Transverse colon (tissue), 4 donors: Measurements from ENCODE around the gene COL4A5. TPM values are rescaled to one million over a fixed set of nuclear protein-coding genes. Genes with fewer than 3 reads are reported as not detected.

Source experiments
- DNase-seq: peaks from one replicate; pipeline ENCODE4 v3.0.0-alpha.2; 2019
- H3K27ac ChIP-seq, 4 donors: fragments of 200-600 bp; sonication (generic); 2 replicates each; pipeline ENCODE4 v1.5.1; 2016 to 2018; ENCODE audit warnings: inconsistent platforms in 4 of 4
- H3K27me3 ChIP-seq: fragments of 200-600 bp; sonication (generic); 2 replicates; pipeline ENCODE4 v1.5.1; 2017; ENCODE audit warnings: inconsistent platforms
- H3K36me3 ChIP-seq, 4 donors: fragments of 200-600 bp; sonication (generic); 2 replicates each; pipeline ENCODE4 v1.5.1; 2017 to 2019; ENCODE audit warnings: inconsistent platforms in 4 of 4
- H3K4me1 ChIP-seq, 4 donors: fragments of 200-600 bp; sonication (generic); 2 replicates each; pipeline ENCODE4 v1.5.1; 2017 to 2020; ENCODE audit warnings: inconsistent platforms in 4 of 4
- H3K4me3 ChIP-seq, 4 donors: fragments of 200-600 bp; sonication (generic); 1 replicate in 1 of 4; 2 replicates in 3 of 4; pipeline versions ENCODE4 v1.5.1 to v1.6.1; 2017 to 2019; ENCODE audit warnings: inconsistent platforms in 4 of 4
- H3K9me3 ChIP-seq, 2 donors: fragments of 200-600 bp; sonication (generic); 2 replicates each; pipeline ENCODE4 v1.5.1; 2017 to 2019; ENCODE audit warnings: inconsistent platforms in 2 of 2
- EP300 ChIP-seq: sonication (generic); formaldehyde crosslinking; IDR thresholded peaks from one replicate; pipeline ENCODE4 v1.6.1; 2017; ENCODE audit warnings: antibody characterized with exemption, low read depth
- POLR2A ChIP-seq: fragments of 450-650 bp; IDR thresholded peaks from one replicate; pipeline ENCODE4 v1.6.1; 2016; ENCODE audit warnings: antibody characterized with exemption, mild to moderate bottlenecking, moderate library complexity
- POLR2AphosphoS5 ChIP-seq, 3 donors: sonication (generic); formaldehyde crosslinking; IDR thresholded peaks; one replicate each; pipeline ENCODE4 v1.6.1; 2016; ENCODE audit warnings: antibody characterized with exemption in 3 of 3
- WGBS, 2 donors: methylation state at CpG; one replicate each; pipeline ENCODE4 v1.1.5; 2018; ENCODE audit warnings: low coverage in 1 of 2; 5-methylcytosine and 5-hydroxymethylcytosine counted together
- in situ Hi-C, 4 donors: fragments of 200-750 bp; cut with MboI; loops; one replicate each; pipeline versions ENCODE4 v1.15.0 to v1.15.1; 2017; ENCODE audit warnings: low sequenced_read_pairs in 3 of 4, low pct_ligation_motif_present in 1 of 4, low pct_unique_long_range_greater_than_20kb in 1 of 4
- intact Hi-C: fragments of 100-400 bp; cut with DNase I; formaldehyde crosslinking; loops from one replicate; pipeline ENCODE4 v1.15.1; 2023; ENCODE audit warnings: low total_unique reads
- total RNA-seq, 4 donors: library from RNA; depleted of rRNA; stranded (reverse); fragments of >200 nt; gene quantifications; one replicate each; pipeline ENCODE4 v1.1.0, GENCODE V29; 2016
- TF ChIP-seq, protein P1 (sequence below), 5 experiments: fragments of 200-600 bp in 3 of 5; fragments of 450-650 bp in 2 of 5; sonication (generic) in 3 of 5; IDR thresholded peaks; 1 replicate in 2 of 5; 2 replicates in 3 of 5; pipeline ENCODE4 v1.5.1; 2016 to 2017; ENCODE audit warnings: antibody characterized with exemption in 5 of 5, inconsistent platforms in 3 of 5, mild to moderate bottlenecking in 2 of 5, moderate library complexity in 1 of 5

The COL4A5 gene
- total RNA-seq, 4 donors from 2014 or later = 0.75 to 8.1 (median 2.8) TPM

DNA sequence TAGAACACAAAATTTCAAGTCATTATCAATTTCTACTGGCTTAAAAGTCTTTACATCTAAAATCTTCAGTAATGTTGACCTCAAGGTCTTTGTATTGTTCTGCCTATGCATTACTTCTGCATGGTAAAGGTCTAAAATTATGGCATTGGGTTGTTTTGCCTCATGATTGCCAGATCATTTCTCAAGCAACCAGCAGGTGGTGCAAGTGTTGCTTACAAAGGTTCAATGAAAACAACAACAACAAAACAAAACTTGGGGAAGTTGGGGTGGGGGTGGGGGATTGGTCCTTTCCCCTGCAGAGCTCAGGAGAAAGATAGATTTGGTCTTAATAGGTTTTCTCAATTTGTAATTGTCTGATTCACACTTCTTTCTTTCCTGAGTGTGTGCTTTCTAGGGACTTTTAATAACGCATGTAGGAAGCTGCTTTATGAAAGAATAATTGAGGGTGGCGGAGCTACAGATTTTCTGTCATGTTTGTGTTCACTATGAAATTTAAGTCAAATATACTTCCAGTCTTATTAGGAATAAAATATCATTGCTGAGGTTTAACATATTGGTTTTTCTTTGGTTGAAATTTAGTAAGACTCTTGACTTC is 145.1 kb downstream of the COL4A5 start:
- Histone ChIP-seq H3K27ac (no peak overlapping the region), H3K4me3 (no peak overlapping the region), H3K4me1 (no peaks in the 10 kb centered on the region), H3K36me3 (no peaks in the 10 kb centered on the region), H3K27me3 (no peaks in the 10 kb centered on the region), H3K9me3 (no peaks in the 10 kb centered on the region)
- in situ Hi-C loops (no loop called here), intact Hi-C loops (no loop called here)
- TF ChIP-seq, protein P1, sequence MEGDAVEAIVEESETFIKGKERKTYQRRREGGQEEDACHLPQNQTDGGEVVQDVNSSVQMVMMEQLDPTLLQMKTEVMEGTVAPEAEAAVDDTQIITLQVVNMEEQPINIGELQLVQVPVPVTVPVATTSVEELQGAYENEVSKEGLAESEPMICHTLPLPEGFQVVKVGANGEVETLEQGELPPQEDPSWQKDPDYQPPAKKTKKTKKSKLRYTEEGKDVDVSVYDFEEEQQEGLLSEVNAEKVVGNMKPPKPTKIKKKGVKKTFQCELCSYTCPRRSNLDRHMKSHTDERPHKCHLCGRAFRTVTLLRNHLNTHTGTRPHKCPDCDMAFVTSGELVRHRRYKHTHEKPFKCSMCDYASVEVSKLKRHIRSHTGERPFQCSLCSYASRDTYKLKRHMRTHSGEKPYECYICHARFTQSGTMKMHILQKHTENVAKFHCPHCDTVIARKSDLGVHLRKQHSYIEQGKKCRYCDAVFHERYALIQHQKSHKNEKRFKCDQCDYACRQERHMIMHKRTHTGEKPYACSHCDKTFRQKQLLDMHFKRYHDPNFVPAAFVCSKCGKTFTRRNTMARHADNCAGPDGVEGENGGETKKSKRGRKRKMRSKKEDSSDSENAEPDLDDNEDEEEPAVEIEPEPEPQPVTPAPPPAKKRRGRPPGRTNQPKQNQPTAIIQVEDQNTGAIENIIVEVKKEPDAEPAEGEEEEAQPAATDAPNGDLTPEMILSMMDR (IDR thresholded peaks at IDR 0.05) = peak in 1 of 5 experiments; percentile 12
- no peak for TF ChIP-seq EP300
- no peak for TF ChIP-seq POLR2A
- WGBS, 2 donors = 87 to 100% methylated on average over 2 of the region's 2 CpGs
- DNase-seq = no peak

GRCh38 chrX:108590496-108590895 is 150.9 kb downstream of the COL4A5 start:
- no peak for DNase-seq
- H3K4me1 ChIP-seq = no peaks in the 10 kb centered on the region
- intact Hi-C loops = no loop called here
- no peaks in the 10 kb centered on the region for H3K36me3 ChIP-seq
- no peak overlapping the region for H3K27ac ChIP-seq
- no peaks in the 10 kb centered on the region for H3K9me3 ChIP-seq
- no peak for TF ChIP-seq POLR2AphosphoS5 (IDR thresholded peaks at IDR 0.05)
- TF ChIP-seq EP300 = no peak
- TF ChIP-seq, protein P1 (IDR thresholded peaks at IDR 0.05) = no peak
- TF ChIP-seq POLR2A = no peak
- no peaks in the 10 kb centered on the region for H3K27me3 ChIP-seq
- 82 to 83% methylated on average over 2 to 3 of the region's 3 CpGs for WGBS, 2 donors
- in situ Hi-C loops = no loop called here
- no peak overlapping the region for H3K4me3 ChIP-seq

DNA sequence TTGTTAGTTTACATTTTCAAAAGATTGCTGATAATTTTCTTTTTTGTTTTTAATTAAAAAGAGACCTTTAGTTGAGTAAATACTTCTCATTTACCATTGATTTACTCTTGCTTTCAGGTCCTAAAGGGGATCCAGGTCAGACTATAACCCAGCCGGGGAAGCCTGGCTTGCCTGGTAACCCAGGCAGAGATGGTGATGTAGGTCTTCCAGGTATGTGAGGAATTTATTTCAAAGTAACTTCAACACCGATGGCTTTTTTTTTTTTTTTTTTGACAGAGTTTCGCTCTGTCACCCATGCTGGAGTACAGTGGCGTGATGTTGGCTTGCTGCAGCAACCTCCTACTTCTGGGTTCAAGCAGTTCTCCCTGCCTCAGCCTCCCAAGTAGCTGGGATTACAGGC is 161.6 kb downstream of the COL4A5 start:
- Histone ChIP-seq H3K27me3 (no peaks in the 10 kb centered on the region), H3K36me3 (no peaks in the 10 kb centered on the region), H3K4me1 (no peaks in the 10 kb centered on the region), H3K27ac (no peak overlapping the region), H3K4me3 (no peak overlapping the region), H3K9me3 (no peaks in the 10 kb centered on the region)
- no peak for DNase-seq
- in situ Hi-C loops (no loop called here), intact Hi-C loops (no loop called here)
- TF ChIP-seq, protein P1 (IDR thresholded peaks at IDR 0.05) = no peak
- TF ChIP-seq POLR2A (no peak), EP300 (no peak)
- WGBS, 2 donors = 91% methylated on average over 4 of the region's 4 CpGs; no CpG with 5 or more reads in 1 of the 2 donors

DNA sequence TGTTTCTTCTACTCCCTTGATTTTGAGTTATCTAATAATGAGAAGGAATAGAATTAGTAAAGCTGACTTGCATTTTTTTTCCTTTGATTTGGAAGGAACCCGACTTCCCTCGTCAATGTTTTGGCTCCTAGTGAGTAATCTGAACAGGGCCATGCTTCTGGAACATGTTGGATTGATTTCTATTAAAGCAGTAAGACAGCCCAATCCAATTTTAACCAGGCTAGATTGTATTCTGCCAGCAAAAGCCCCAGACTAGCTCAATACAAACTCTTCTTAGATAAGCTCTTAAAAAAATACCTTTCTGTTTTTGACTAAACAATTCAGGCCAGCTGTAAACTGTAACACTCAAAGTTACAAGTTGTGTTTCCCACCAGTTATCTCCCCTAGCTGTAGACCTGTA is 170.5 kb downstream of the COL4A5 start:
- intact Hi-C loops (no loop called here), in situ Hi-C loops (no loop called here)
- 77 to 80% methylated on average over 1 to 2 of the region's 2 CpGs for WGBS, 2 donors
- Histone ChIP-seq H3K27me3 (no peaks in the 10 kb centered on the region), H3K27ac (no peak overlapping the region), H3K4me1 (no peaks in the 10 kb centered on the region), H3K4me3 (no peak overlapping the region), H3K9me3 (no peaks in the 10 kb centered on the region), H3K36me3 (no peaks in the 10 kb centered on the region)
- TF ChIP-seq POLR2A = no peak
- no peak for TF ChIP-seq POLR2AphosphoS5 (IDR thresholded peaks at IDR 0.05)
- TF ChIP-seq, protein P1 (IDR thresholded peaks at IDR 0.05) = no peak
- no peak for TF ChIP-seq EP300
- no peak for DNase-seq
